H1 (cell line): ENCODE measurements around the gene NELFB. TPM values are rescaled to one million over a fixed set of nuclear protein-coding genes. Genes with fewer than 3 reads are reported as not detected.

Experiments
- BRCA1 ChIP-seq: IDR thresholded peaks from 2 replicates; pipeline ENCODE4 v1.6.1; 2012; ENCODE audit warnings: low read depth, low read length, improper control_type of control experiment
- PHF8 ChIP-seq: fragments of 200-600 bp; sonication (generic); conservative IDR thresholded peaks from 2 replicates; pipeline ENCODE4 v1.7.1; 2012; ENCODE audit warnings: low read depth, mild to moderate bottlenecking, inconsistent platforms, low read length, moderate library complexity
- SIX5 ChIP-seq: IDR thresholded peaks from 2 replicates; pipeline ENCODE4 v1.6.1; 2011; ENCODE audit warnings: mild to moderate bottlenecking, low read depth, low read length
- polyA plus RNA-seq, 7 experiments: library from polyadenylated mRNA; depleted of rRNA in 3 of 7; stranded (reverse) in 5 of 7; unstranded in 2 of 7; fragments of >200 nt in 5 of 7; fragments of 200-250 nt in 2 of 7; gene quantifications; 1 replicate in 5 of 7; 2 replicates in 1 of 7; 4 replicates in 1 of 7; pipeline versions ENCODE4 v1.2.1 to v1.2.3, GENCODE V29; 2011 to 2013; ENCODE audit warnings: missing spikeins in 2 of 7, mixed read lengths in 2 of 7
- total RNA-seq: library from RNA; stranded (reverse); fragmentation: NEBNext Ultra II Directional; extraction: Animal tissue kit (Norgen Biotek cat#: 25700); gene quantifications from 2 replicates; pipeline ENCODE4 v1.2.1, GENCODE V29; 2021

Gene NELFB
- total and polyA plus RNA-seq, 2 of the 8 experiments (the other 6 are each of a cell fraction or from before 2014, with no cell fraction given) = 57.6 to 78.0 TPM

DNA sequence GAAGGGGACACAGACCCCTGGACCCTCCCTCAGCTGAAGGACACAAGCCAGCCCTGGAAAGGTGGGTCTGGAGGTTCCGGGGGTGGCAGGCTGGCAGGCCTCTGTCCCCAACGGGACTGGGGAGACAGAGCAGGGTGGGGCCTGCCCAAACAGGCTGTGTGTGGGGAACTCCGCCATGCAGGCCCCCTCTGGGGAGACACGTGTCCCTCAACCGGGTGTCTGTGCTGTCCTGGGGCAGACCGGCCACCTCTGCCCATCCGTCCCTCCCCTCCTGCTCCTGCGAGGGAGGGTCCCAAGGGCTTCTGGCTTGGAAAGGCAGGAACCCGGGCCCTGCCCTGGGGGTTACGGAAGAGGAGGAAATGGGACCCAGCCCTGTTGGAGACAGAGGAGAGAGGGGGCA is 23.0 kb upstream of the NELFB start (continued):
- no peak for TF ChIP-seq PHF8
- no peak for TF ChIP-seq SIX5
- no peak for TF ChIP-seq BRCA1
